Epithelial cell of proximal tubule (primary cell): ENCODE measurements around the gene TOX2. TPM values are rescaled to one million over a fixed set of nuclear protein-coding genes. Genes with fewer than 3 reads are reported as not detected.

Experiments
- DNase-seq: peaks from one replicate; pipeline ENCODE4 v3.0.0-alpha.2; 2011; ENCODE audit warnings: low read depth
- H3K4me3 ChIP-seq: 2 replicates; pipeline ENCODE4 v1.5.1; 2011; ENCODE audit warnings: low read depth, mild to moderate bottlenecking, low read length
- total RNA-seq: library from RNA; depleted of rRNA; stranded (reverse); fragments of >200 nt; gene quantifications from 2 replicates; pipeline ENCODE4 v1.2.3, GENCODE V29; 2015
- TF ChIP-seq, protein P1 (sequence below): conservative IDR thresholded peaks from 2 replicates; pipeline ENCODE4 v1.5.1; 2012; ENCODE audit warnings: low read depth, mild to moderate bottlenecking, low read length

TOX2 gene
- total RNA-seq, 1 donor from 2014 or later, result 2.5 TPM

GRCh38 chr20:44025756-44026155 lies 111.1 kb downstream of the TOX2 start:
- no peak overlapping the region for H3K4me3 ChIP-seq
- TF ChIP-seq, protein P1, sequence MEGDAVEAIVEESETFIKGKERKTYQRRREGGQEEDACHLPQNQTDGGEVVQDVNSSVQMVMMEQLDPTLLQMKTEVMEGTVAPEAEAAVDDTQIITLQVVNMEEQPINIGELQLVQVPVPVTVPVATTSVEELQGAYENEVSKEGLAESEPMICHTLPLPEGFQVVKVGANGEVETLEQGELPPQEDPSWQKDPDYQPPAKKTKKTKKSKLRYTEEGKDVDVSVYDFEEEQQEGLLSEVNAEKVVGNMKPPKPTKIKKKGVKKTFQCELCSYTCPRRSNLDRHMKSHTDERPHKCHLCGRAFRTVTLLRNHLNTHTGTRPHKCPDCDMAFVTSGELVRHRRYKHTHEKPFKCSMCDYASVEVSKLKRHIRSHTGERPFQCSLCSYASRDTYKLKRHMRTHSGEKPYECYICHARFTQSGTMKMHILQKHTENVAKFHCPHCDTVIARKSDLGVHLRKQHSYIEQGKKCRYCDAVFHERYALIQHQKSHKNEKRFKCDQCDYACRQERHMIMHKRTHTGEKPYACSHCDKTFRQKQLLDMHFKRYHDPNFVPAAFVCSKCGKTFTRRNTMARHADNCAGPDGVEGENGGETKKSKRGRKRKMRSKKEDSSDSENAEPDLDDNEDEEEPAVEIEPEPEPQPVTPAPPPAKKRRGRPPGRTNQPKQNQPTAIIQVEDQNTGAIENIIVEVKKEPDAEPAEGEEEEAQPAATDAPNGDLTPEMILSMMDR, result no peak
- DNase-seq, result no peak

DNA sequence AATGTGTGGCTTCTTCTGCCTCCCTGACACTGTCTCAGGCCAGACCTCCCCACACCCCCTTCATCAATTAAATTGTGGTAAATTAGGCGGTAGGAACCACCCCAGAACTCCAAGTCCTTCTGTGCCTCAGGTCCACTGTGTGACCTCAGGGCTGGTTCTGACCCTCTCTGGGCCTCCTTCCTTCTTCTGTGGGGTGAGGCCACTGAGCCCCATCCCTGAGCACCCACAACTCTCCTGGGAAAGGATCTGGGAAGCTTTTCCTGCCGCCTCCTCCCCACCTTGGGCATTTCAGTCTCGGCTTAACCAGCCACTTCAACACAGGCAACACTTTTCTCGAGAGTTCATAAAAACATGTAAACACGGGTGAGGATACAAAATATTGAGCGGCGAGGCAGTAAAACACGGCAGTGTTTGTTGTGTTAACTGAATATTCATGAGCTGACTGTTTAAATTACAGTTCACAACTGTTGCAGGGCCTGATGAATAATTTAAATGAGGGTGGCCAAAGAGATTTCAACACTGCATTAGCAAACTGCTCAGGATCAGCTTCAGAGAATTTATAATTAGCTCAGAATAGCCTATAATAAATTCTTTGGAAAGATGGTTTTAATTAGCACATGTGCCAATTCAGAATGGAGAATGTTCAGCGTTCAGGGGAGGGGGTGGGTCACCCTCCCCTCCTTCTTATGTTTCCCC lies 112.1 kb downstream of the TOX2 start:
- DNase-seq, result no peak
- TF ChIP-seq, protein P1, result no peak
- no peak overlapping the region for H3K4me3 ChIP-seq

GRCh38 chr20:44027343-44028002 lies 112.8 kb downstream of the TOX2 start:
- DNase-seq, result no peak
- TF ChIP-seq, protein P1, result no peak
- H3K4me3 ChIP-seq, result no peak overlapping the region

DNA sequence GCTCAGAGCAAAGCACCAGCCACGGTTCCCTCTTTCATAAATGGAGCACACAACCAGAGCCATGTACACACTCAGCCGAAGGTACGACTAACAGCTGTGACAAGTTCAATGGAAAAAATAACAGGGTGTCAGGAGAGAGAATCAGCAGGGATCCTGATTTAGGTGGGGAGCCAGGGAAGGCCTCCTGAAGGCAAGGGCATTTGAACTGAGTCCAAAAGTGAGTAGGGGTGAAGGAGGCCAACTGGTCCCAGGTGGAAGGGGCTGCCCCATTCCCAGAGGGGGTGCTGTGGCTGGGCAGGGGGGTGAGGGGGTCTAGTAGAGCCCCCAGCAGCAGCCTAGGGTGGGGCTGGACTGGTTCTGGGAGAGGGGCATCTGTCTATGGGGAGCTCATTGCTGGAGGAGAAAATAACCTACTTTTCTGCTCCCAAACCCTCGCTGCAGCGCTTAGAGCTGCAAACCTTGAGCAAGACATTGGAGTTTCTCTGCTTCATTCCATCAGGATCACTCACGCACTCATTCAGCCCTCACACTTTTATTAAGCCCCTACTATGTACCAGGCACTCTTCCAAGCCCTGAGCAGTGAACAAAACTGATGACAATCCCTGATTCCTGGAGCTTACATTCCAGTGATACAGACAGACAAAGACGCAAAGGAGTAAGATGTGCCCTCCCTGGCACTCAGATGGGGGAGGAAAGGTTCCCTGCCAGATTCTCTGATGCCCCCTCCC lies 113.5 kb downstream of the TOX2 start:
- TF ChIP-seq, protein P1, result no peak
- no peak overlapping the region for H3K4me3 ChIP-seq
- no peak for DNase-seq

DNA sequence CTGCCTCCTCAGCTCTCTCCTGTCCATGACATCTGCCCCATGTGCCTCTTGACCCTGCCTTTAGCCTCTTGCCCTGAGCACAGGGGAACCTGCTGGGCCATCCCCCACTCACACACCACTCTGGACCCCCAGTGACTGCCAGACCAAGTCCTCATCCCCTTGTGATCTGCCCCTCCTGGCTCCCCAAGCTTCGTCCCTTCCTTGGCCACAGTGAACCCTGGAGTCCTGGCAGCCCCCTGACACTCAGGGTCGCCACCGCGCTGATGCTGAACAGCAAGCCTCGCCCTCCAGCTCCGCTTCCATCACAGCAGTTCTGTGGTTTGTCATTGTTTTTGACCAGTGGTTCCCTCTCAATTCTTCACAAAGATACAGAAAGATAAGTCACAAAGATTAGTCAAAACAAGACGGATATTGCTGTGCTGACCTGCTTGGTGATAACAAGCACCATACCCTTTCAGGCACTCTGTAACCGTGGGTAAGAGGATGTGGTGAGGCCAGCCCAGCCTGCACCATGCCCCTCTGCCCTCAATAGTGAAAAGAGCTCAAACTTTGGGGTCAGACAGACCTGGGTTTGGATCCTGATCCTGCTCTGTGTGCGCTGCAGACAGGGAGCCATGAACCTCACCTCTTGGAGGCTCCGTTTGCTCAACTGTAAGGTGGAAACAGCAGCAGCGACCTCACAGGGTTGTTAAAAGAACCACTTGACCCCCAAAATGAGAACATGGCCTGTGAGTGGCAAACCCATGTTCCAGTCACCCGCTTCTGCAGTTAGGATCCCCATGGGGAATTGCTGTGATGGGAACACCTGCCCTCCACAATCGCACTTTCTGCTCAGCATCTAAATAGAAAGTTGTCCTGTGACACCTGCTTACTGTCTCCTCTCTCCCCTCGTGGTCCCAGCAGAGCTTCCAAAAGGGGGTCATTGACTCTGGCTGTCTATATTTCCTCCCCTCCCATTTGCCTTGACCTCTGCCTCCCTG lies 114.5 kb downstream of the TOX2 start:
- DNase-seq, result no peak
- H3K4me3 ChIP-seq, result no peak overlapping the region
- TF ChIP-seq, protein P1, result no peak

DNA sequence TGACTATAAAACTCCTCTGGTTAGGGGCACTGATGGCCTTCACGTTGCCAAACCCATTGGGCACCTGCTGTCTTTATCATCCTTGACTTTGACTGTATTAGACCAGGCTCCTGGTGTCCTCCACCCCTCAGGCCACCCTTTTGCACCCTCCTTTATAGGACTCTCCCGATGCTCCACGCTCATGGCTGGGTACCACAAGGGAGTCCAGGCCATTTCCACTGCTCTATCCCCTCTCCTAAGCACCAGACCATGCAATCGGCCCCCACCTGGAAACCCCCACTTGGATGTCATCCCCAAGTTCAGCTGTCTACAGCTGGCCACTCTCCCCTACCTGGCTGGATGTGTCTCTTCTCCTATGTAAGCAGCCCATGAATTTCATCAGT lies 115.2 kb downstream of the TOX2 start:
- TF ChIP-seq, protein P1, result no peak

More for the DNA sequence above, 115.2 kb downstream of the TOX2 start:
- DNase-seq, result no peak
- no peak overlapping the region for H3K4me3 ChIP-seq
